NCI-H2196 (cell line): ENCODE data around the gene PLCH1.

Experiments
- DNase-seq: peaks from one replicate; lab custom pipeline; 2025; ENCODE audit not compliant: unreplicated experiment; lab: John Stamatoyannopoulos, UW

PLCH1 gene

DNA sequence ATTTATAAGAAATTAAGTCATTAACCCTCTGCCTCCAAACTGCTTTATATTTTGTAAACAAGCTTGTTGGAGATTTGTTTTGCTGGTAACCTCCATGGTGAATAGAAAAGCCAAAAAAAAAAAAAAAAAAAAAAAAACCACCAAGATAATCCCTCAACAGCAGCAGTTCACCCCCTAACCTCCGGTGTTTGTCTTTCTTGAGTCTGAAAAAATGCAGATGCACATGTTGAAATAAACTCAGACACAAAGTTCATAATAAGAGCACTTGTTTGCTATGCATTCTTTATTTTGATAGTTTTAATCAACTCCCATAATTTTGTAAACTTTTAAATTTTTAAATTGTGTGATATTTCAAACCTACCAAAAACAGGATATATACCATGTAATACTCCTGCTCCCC lies 1.8 kb upstream of the PLCH1 start:
- DNase-seq: no peak

DNA sequence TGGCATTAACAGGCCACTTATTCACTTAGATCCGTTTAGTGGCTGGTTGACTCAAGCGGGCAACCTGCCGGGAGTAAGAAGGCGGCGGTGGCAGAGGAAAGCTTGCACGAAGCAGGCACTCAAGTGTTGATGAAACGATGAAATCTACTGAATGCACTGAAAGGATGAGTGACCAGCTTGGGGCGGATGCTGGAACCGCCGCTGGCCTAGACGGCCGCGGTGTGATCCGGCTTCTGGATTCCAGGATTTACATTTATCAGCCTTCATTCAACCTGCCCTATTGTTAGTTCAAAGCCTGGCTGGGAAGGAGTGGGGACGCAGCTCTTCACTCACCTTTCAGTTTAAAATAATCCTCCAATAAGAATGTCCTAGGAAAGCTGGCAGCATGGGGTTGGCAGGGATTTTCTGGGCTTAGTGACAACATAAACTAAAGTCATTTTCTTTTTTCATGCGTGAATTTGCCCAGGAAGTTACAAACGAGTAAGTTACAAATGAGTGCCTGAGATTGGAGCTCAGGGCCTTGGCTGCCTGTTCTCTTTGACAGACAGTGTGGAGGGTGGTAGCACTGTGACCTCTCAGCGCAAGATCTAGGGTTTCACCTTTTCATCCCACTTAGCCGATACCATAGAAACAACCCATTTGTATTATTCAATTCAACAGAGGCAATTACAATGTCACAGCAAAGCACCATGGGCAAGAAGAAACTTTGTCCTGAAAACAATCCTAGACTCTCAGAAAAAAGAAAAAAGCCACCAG lies 1.1 kb upstream of the PLCH1 start:
- peak; percentile 70 for DNase-seq

DNA sequence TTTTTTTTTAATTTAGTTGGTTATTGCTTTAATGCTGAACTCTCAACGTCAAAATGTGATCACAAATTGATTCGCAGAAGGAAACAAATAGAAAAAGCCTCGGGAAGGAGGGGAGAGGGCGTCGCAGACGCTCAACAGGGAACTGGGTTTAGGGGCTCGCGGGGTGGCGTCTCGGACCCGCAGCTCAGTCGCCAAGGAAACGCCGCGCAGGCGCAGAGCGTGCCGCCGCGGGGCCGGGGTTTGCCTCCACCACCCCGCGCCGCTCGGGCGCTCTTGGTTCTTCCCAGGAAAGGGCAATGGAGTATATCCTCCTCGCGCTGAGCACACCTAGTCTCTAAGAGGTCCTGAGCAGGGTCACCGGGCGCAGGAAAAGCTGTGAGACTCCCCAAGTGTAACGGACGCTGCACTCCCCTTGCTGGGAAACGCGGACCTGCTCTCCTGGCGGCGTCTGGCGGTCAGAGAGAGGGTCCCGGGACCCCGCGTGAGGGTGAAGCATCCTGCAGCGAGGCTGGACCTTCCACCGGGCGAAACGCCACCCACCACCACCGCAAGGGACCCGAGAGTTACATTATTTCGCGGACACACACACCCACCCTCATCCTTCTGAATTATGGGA lies 753 bp downstream of the PLCH1 start:
- DNase-seq: peak; percentile 82

- no peak for DNase-seq
Observed at GRCh38 chr3:155743606-155744005, 1.3 kb downstream of the PLCH1 start.

GRCh38 chr3:155742349-155742965 lies 2.4 kb downstream of the PLCH1 start:
- no peak for DNase-seq

GRCh38 chr3:155741603-155742002 lies 3.3 kb downstream of the PLCH1 start:
- DNase-seq: no peak

GRCh38 chr3:155741101-155741500 lies 3.8 kb downstream of the PLCH1 start:
- no peak for DNase-seq

GRCh38 chr3:155739154-155739553 lies 5.7 kb downstream of the PLCH1 start:
- DNase-seq: no peak

DNA sequence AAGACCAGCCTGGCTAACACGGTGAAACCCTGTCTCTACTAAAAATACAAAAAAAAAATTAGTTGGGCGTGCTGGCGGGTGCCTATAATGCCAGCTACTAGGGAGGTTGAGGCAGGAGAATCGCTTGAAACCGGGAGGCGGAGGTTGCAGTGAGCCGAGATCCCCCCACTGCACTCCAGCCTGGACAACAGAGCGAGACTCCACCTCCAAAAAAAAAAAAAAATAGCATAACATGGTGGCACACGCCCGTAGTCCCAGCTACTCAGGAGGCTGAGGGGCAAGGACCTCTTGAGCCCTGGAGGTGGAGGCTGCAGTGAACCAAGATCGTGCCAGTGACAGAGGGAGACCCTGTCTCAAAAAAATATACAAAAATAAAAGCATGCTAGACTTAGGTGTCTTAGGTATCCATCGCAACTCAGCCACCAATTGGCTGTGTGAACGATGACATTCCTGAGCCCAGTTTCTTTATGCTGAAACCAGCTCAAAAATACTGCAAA lies 6.2 kb downstream of the PLCH1 start:
- DNase-seq: no peak

DNA sequence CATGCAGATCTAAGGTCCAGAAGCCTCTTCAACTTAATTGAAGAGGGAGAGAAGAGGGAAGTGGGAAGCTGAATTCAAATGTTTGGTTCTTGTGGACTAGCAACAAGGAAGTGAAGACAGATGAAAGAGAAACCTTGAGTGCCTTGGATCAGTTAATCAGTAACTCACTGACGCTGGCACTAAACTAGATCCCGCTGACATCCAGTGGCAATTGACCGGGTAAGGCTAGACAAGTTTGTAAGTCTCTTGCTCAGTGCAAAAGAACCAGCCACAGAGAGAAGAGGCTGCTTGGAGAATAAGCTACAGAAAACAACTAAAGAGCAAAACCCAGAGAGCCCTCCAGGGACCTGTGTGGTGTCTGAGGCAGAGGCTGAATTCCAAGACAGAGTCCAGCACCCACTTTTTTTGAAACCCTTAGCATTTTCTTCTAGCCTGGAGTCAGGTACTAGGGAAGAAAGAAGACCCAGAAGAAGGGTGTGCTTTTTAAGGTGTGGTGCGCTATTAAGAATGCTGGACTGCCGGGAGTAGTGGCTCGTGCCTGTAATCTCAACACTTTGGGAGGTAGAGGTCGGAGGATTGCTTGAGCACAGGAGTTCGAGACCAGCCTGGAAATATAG lies 6.9 kb downstream of the PLCH1 start:
- peak; percentile 27 for DNase-seq

DNA sequence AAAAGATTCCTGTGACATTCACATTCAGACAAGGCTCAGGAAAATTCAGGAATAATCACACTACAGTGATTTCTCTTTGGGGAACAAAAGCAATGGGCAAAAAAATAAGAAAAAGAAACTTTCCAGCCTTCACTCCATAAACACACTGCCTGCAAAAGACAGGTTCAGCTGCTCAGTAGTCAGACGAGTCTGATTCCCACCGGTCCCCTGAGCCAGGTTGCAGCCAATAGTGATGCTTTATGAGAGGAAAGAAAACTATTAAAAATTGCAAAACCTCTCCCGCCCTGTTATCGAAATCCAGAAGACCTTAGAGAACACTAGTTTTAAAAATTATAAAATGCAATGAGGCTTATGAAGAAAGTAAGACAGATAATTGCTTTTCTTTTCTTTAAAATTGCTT lies 8.5 kb downstream of the PLCH1 start:
- DNase-seq: no peak

DNA sequence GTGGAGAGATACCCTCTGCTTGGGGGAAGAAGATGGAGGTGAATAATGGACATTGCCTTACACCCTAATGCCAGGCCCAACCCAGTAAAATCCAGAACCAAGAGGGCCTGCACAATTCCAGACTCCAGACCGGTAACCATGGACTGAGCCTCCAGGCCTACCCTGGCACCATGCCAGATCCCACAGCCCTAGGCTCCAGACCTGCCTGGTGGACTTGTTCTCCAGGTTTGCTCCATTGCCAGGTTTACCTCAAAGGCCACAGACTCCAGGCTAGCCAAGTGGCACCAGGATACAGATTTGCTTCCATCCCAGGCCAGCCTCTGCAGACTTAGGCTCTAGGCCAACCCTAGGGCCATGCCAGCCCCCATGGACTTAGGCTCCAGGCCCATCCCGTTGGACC lies 14.0 kb downstream of the PLCH1 start:
- DNase-seq: no peak

DNA sequence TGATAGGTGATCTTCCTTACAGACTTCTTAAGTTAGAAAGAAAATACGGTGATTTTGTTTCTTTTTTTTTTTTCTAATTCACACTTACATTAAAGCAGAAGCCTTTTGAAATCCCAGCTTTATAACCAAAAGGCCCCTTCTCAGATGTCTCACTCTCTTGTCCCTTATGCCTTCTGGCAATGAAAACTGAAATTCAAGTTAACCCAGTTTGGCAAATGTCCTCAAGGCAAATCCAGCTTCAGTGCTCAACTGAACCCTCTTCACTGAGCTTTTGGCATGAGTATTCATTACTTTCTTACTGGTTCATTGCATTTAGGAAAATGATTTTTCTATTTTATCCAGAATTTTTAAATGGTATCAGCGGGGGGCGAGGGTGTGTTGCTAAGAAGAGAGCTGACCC lies 17.0 kb downstream of the PLCH1 start:
- DNase-seq: no peak

DNA sequence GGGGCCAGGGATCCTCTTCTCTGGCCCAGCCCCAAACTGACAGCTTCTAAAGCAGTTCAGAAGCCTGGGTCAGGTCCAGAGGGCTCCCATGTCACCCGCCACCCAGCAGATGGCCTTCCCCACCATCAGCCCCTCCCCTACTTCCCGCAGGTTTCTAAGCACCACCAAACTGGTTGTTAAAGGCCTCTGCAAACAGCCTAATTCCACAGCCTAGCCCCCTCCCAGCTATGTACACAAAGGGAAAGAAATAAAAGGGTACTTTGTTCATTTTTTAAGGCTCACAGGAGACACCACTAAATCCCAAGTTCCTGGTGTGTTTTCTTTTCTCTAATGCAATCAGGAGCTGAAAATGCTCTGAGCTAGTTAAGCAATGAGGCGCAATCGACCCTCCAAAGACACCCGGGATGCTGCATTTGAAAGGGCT lies 30.6 kb downstream of the PLCH1 start:
- DNase-seq: no peak

DNA sequence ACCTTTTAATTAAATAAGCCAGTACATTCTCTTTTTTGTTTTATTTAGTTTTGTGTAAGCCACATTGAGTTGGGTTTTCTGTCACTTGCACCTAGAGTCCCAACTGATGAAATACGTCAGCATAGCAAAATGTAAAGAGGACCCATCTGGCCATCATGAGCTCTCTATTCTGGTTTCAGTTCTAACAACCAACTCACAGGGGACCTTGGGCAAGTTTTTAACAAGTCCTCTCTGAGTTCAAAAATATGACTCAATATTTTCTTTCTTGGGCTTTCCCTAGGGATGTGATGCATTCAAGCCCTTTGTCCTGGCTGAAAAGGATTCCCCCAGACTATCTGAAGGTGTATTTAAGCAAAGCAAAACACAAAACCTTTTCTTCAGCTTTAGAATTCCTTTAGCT lies 32.9 kb downstream of the PLCH1 start:
- DNase-seq: no peak

GRCh38 chr3:155704771-155705559 lies 39.9 kb downstream of the PLCH1 start:
- DNase-seq: no peak

GRCh38 chr3:155704061-155704460 lies 40.8 kb downstream of the PLCH1 start:
- no peak for DNase-seq

DNA sequence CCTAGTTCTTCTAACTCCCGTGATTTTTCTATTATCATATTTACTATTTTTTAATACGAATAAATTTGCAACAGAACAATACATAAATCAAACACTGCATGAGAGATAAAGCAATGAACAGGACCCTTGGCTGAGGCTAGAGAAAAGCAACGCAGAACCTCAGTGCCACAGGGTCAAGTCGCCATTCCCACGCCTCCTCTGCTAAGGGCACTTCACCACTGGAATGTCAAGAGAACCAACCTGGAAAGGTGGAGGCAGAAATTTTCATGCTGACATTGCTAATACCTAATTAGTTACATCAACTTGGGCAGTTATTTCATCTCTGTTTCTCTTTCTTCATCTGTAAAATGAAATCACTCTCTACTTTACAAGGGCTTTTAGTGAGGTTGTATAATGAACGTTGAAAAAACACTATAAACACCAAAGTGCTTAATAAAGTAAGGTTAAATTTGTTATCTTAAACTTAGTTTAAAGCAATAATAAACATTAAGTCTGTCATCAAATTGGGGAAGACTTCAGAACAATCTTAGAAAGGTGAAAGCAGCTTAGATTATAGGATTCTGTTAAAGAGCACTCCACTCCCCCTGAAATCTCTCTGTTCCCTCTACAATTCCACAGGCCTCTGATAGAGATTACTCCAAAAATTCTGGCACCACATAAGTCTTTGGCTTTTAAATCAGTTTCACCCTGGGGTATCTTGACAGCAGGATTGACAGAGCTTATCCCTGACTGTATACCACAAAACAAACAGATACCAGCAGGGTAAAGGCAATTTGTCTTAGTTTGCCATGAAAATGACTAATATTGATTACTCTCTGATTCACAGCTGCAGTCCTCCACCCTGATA lies 41.9 kb downstream of the PLCH1 start:
- no peak for DNase-seq

- peak; percentile 90 for DNase-seq
Observed at GRCh38 chr3:155701882-155702465, 42.9 kb downstream of the PLCH1 start.

GRCh38 chr3:155697542-155697941 lies 47.3 kb downstream of the PLCH1 start:
- no peak for DNase-seq
